HepG2 (cell line): ENCODE results near the gene NUBP2. TPM values are rescaled to one million over a fixed set of nuclear protein-coding genes. Genes with fewer than 3 reads are reported as not detected.

Experiments used
- ATAC-seq: fragments of 200-7000 bp; cut with Tn5 transposase; 3 replicates; pipeline ENCODE4 v1.9.1; 2020; ENCODE audit warnings: mild to moderate bottlenecking, moderate library complexity
- BruUV-seq: library from RNA; stranded (reverse); fragments of 400-500 nt; replicated peaks from 2 replicates; lab custom pipeline; 2021; lab: Mats Ljungman, UMichigan
- CTCF ChIA-PET: fragments of 300-600 bp; formaldehyde crosslinking; extraction: SDS; loops from one replicate; lab custom pipeline; 2021; ENCODE audit warnings: low total read pairs, inconsistent platforms, low intra/inter-chr PET ratio; lab: Yijun Ruan, JAX
- POLR2A ChIA-PET: fragments of 350-600 bp; sonication (Branson Sonifier 250); formaldehyde crosslinking; loops from one replicate; lab custom pipeline; 2020; ENCODE audit warnings: antibody characterized with exemption, inconsistent platforms; lab: Yijun Ruan, JAX
- DNase-seq: peaks from one replicate; pipeline ENCODE4 v3.0.0-alpha.2; 2015; ENCODE audit warnings: low spot score
- FAIRE-seq: peaks from 3 replicates; lab custom pipeline; 2011; peaks lifted over from hg19 to GRCh38; lab: Jason Lieb, UNC
- H2AFZ ChIP-seq: one replicate; pipeline ENCODE4 v1.6.1; 2011; ENCODE audit warnings: low read length, inconsistent platforms
- H3K27ac ChIP-seq: fragments of 300-600 bp; 3 replicates; pipeline ENCODE4 v1.8.0; 2011; ENCODE audit warnings: mixed run types, mild to moderate bottlenecking, mixed read lengths, low read length, inconsistent platforms; ENCODE audit not compliant: insufficient read depth; ENCODE audit errors: extremely low read length
- H3K27me3 ChIP-seq, 2 experiments: fragments of 200-600 bp in 1 of 2; 2 replicates in 1 of 2; 3 replicates in 1 of 2; pipeline versions ENCODE4 v1.6.0 to v1.8.0; 2011; ENCODE audit warnings: low read length in 2 of 2, mild to moderate bottlenecking in 2 of 2, moderate library complexity in 2 of 2, inconsistent platforms in 1 of 2; ENCODE audit not compliant: insufficient read depth in 2 of 2, control insufficient read depth in 1 of 2
- H3K36me3 ChIP-seq, 2 experiments: fragments of 200-600 bp in 1 of 2; replicated peaks in 1 of 2; 2 replicates in 1 of 2; 3 replicates in 1 of 2; pipeline versions ENCODE4 v1.5.1 to v1.8.0; 2011; ENCODE audit warnings: low read length in 2 of 2, inconsistent platforms in 1 of 2; ENCODE audit not compliant: insufficient read depth in 2 of 2, control insufficient read depth in 1 of 2
- H3K4me1 ChIP-seq: 2 replicates; pipeline ENCODE4 v1.5.1; 2012; ENCODE audit warnings: low read length, inconsistent platforms; ENCODE audit not compliant: insufficient read depth
- H3K4me2 ChIP-seq: 2 replicates; pipeline ENCODE4 v1.6.0; 2011; ENCODE audit warnings: low read depth, low read length, inconsistent platforms
- H3K4me3 ChIP-seq, 3 experiments: fragments of 200-600 bp in 1 of 3; sonication (generic), shearing (Covaris generic) in 1 of 3; replicated peaks in 1 of 3; 2 replicates each; pipeline ENCODE4 v1.5.1; 2011 to 2016; ENCODE audit warnings: low read length in 3 of 3, inconsistent platforms in 2 of 3, low read depth in 2 of 3, mild to moderate bottlenecking in 2 of 3, control low read depth in 1 of 3, mixed read lengths in 1 of 3; ENCODE audit not compliant: insufficient read depth in 1 of 3
- H3K79me2 ChIP-seq: one replicate; pipeline ENCODE4 v1.6.1; 2011; ENCODE audit warnings: low read length, inconsistent platforms; ENCODE audit not compliant: insufficient read depth
- H3K9ac ChIP-seq: 2 replicates; pipeline ENCODE4 v1.6.0; 2011; ENCODE audit warnings: mild to moderate bottlenecking, low read depth, low read length, inconsistent platforms; ENCODE audit not compliant: insufficient read depth
- H3K9me3 ChIP-seq: 2 replicates; pipeline ENCODE4 v1.5.1; 2012; ENCODE audit warnings: mild to moderate bottlenecking, low read length
- H4K20me1 ChIP-seq: 2 replicates; pipeline ENCODE4 v1.6.0; 2011; ENCODE audit warnings: inconsistent platforms, mild to moderate bottlenecking, low read length, moderate library complexity; ENCODE audit not compliant: insufficient read depth
- NBN ChIP-seq: fragments of 450-650 bp; conservative IDR thresholded peaks from 2 replicates; pipeline ENCODE4 v1.6.1; 2017
- PCBP2 ChIP-seq: fragments of 200-400 bp; formaldehyde crosslinking; optimal IDR thresholded peaks from 2 replicates; pipeline ENCODE3; 2018; ENCODE audit warnings: low read length, low read depth; ENCODE audit not compliant: poor library complexity, severe bottlenecking
- SP5 ChIP-seq: IDR thresholded peaks from 2 replicates; pipeline ENCODE4 v1.6.1; 2016; ENCODE audit warnings: low read depth, borderline replicate concordance
- WGBS: methylation state at CpG from one replicate; pipeline ENCODE4 v1.1.6; 2017; ENCODE audit warnings: low lambda C conversion rate; 5-methylcytosine and 5-hydroxymethylcytosine counted together
- in situ Hi-C: cut with HindIII; loops from 2 replicates; pipeline ENCODE4 v1.10.0; 2017; ENCODE audit warnings: low pct_unique_long_range_greater_than_20kb; ENCODE audit not compliant: extremely low pct_ligation_motif_present
- intact Hi-C: fragments of 100-400 bp; cut with micrococcal nuclease; formaldehyde crosslinking; loops from one replicate; pipeline ENCODE4 v1.10.0; 2022; ENCODE audit not compliant: unreplicated experiment
- polyA plus RNA-seq, 8 experiments: library from polyadenylated mRNA; depleted of rRNA in 3 of 8; stranded (reverse) in 7 of 8; unstranded in 1 of 8; fragments of >200 nt; fragmentation: Illumina TruSeq in 4 of 8; extraction: Trizol in 4 of 8; gene quantifications; 2 replicates each; pipeline versions ENCODE4 v1.2.1 to v1.2.3, GENCODE V29; 2011 to 2016; ENCODE audit warnings: low read depth in 4 of 8, missing spikeins in 1 of 8, mixed read lengths in 1 of 8; ENCODE audit not compliant: insufficient read depth in 1 of 8
- total RNA-seq, 5 experiments: library from RNA; depleted of rRNA; stranded (reverse); fragments of >200 nt; fragmentation: Illumina TruSeq; extraction: Trizol; gene quantifications; 2 replicates each; pipeline ENCODE4 v1.2.3, GENCODE V29; 2016; ENCODE audit warnings: low read depth in 1 of 5
- TF ChIP-seq, protein P1 (sequence below): sonication (generic); formaldehyde crosslinking; IDR thresholded peaks from 2 replicates; pipeline ENCODE4 v1.4.0; 2020; ENCODE audit warnings: missing genetic modification reagents
- TF ChIP-seq, protein P2 (sequence below): sonication (generic); formaldehyde crosslinking; IDR thresholded peaks from 2 replicates; pipeline ENCODE4 v1.9.0; 2021; ENCODE audit warnings: missing genetic modification reagents, mild to moderate bottlenecking, borderline replicate concordance
- TF ChIP-seq, protein P3 (sequence below), 2 experiments: sonication (generic) in 1 of 2; formaldehyde crosslinking in 1 of 2; IDR thresholded peaks; 2 replicates each; pipeline versions ENCODE4 v1.6.1 to v1.9.0; 2014 to 2022; ENCODE audit warnings: antibody characterized with exemption in 1 of 2, borderline replicate concordance in 1 of 2, inconsistent platforms in 1 of 2, low read depth in 1 of 2, missing genetic modification reagents in 1 of 2
- TF ChIP-seq, protein P4 (sequence below): sonication (generic); formaldehyde crosslinking; IDR thresholded peaks from 2 replicates; pipeline ENCODE4 v1.5.0; 2020; ENCODE audit warnings: missing genetic modification reagents, mild to moderate bottlenecking, borderline replicate concordance

The NUBP2 gene
- total and polyA plus RNA-seq, 2 of the 13 experiments (the other 11 are each of a cell fraction or from before 2014, with no cell fraction given): 25.7 to 61.5 TPM

DNA sequence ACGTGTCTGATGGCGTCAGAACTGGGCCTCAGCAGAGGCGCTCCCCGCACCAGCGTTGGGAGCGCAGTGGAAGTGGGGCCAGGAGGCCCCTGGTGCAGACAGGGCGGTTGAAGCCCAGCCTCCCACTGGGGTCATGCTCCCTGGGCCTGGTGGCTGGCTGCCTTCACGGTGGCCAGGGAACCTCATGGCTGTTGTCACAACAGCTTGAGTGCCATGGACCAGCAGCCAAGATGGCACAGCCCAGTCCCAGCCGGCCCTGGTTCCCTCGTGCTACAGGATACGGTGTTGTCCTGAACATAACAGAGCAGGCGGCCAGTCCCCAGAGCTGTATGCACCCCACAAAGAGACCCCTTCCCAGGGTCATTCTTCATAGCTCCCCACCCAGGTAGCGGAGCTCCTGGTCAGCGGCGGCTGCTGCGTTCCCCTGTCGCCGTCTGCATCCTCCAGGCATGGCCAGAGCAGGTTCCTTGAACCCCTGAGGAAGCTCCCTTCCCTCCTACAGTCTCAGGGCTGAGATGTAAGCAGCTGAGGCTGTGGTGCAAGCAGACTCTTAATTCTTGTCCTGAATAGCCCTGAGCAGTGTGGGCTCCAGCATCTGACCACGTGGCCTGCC lies 41.1 kb upstream of the NUBP2 start:
- ATAC-seq: no peak; the same call in 2 of the 3 replicates
- WGBS: 100% methylated on average over 4 of the region's 19 CpGs
- Histone ChIP-seq H3K27ac (no peak overlapping the region), H2AFZ (no peak overlapping the region), H3K4me2 (no peak overlapping the region), H3K9ac (no peak overlapping the region), H3K9me3 (peaks cover 10% of the 10 kb centered on the region), H3K4me1 (no peaks in the 10 kb centered on the region), H3K27me3 (no peaks in the 10 kb centered on the region), H3K36me3 (peaks cover 4 to 23% of the 10 kb centered on the region in 2 experiments; a peak in 4 of 5 replicates), H3K4me3 (no peak overlapping the region), H4K20me1 (no peaks in the 10 kb centered on the region; the same call in 1 of the 2 replicates), H3K79me2 (no peaks in the 10 kb centered on the region)
- FAIRE-seq: no peak
- TF ChIP-seq PCBP2 (no peak), NBN (no peak), SP5 (no peak)
- TF ChIP-seq, protein P1, sequence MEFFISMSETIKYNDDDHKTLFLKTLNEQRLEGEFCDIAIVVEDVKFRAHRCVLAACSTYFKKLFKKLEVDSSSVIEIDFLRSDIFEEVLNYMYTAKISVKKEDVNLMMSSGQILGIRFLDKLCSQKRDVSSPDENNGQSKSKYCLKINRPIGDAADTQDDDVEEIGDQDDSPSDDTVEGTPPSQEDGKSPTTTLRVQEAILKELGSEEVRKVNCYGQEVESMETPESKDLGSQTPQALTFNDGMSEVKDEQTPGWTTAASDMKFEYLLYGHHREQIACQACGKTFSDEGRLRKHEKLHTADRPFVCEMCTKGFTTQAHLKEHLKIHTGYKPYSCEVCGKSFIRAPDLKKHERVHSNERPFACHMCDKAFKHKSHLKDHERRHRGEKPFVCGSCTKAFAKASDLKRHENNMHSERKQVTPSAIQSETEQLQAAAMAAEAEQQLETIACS (CRISPR knock-in tag): no peak
- TF ChIP-seq, protein P2, sequence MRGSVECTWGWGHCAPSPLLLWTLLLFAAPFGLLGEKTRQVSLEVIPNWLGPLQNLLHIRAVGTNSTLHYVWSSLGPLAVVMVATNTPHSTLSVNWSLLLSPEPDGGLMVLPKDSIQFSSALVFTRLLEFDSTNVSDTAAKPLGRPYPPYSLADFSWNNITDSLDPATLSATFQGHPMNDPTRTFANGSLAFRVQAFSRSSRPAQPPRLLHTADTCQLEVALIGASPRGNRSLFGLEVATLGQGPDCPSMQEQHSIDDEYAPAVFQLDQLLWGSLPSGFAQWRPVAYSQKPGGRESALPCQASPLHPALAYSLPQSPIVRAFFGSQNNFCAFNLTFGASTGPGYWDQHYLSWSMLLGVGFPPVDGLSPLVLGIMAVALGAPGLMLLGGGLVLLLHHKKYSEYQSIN (CRISPR knock-in tag): no peak
- TF ChIP-seq, protein P3, sequence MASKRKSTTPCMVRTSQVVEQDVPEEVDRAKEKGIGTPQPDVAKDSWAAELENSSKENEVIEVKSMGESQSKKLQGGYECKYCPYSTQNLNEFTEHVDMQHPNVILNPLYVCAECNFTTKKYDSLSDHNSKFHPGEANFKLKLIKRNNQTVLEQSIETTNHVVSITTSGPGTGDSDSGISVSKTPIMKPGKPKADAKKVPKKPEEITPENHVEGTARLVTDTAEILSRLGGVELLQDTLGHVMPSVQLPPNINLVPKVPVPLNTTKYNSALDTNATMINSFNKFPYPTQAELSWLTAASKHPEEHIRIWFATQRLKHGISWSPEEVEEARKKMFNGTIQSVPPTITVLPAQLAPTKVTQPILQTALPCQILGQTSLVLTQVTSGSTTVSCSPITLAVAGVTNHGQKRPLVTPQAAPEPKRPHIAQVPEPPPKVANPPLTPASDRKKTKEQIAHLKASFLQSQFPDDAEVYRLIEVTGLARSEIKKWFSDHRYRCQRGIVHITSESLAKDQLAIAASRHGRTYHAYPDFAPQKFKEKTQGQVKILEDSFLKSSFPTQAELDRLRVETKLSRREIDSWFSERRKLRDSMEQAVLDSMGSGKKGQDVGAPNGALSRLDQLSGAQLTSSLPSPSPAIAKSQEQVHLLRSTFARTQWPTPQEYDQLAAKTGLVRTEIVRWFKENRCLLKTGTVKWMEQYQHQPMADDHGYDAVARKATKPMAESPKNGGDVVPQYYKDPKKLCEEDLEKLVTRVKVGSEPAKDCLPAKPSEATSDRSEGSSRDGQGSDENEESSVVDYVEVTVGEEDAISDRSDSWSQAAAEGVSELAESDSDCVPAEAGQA (IDR thresholded peaks at IDR 0.05; ENCODE audit: low read depth): no peak
- TF ChIP-seq, protein P3 (CRISPR knock-in tag; IDR thresholded peaks at IDR 0.05; ENCODE audit: borderline replicate concordance): no peak
- TF ChIP-seq, protein P4, sequence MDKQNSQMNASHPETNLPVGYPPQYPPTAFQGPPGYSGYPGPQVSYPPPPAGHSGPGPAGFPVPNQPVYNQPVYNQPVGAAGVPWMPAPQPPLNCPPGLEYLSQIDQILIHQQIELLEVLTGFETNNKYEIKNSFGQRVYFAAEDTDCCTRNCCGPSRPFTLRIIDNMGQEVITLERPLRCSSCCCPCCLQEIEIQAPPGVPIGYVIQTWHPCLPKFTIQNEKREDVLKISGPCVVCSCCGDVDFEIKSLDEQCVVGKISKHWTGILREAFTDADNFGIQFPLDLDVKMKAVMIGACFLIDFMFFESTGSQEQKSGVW (CRISPR knock-in tag): no peak
- no peak for DNase-seq
- POLR2A ChIA-PET: no interaction called here
- CTCF ChIA-PET: no interaction called here
- BruUV-seq: no TSS peak
- in situ Hi-C loops (no loop called here), intact Hi-C loops (no loop called here)
